ENCODE measurements around the gene UQCR11.
A peak's percentile ranks its signal among the peaks of the same experiment; 100 is the strongest.

Gene UQCR11

DNA sequence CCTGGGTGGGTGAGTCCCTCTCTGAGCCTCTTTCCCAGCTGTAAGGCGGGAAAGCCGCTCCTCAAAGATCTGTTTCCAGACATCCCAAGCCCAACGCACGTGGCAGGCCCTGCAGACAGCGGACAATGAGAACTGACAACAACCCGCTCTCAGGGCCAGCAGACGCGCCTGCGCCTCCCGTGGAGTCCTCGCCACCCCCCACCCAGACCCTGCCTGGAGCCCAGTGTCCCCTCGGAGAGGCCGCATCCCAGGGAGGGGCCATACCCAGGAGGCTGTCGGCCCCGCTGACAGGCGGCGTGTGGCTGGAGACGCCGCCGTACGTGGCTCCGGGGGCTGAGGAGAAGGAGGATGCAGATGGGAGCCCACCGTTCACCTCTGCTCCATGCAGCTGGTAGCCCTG is 16.3 kb upstream of the UQCR11 start:
- no peak for TF ChIP-seq CTCF (IDR thresholded peaks at IDR 0.05; ENCODE audit: low read depth, low read length)
- H3K4me3 ChIP-seq (ENCODE audit: low read depth, low read length), result no peak overlapping the region
- no peak for DNase-seq (ENCODE audit: low read depth, low spot score)
- in situ Hi-C loops (cut with HindIII; ENCODE audit: low sequenced_read_pairs), result no loop called here

DNA sequence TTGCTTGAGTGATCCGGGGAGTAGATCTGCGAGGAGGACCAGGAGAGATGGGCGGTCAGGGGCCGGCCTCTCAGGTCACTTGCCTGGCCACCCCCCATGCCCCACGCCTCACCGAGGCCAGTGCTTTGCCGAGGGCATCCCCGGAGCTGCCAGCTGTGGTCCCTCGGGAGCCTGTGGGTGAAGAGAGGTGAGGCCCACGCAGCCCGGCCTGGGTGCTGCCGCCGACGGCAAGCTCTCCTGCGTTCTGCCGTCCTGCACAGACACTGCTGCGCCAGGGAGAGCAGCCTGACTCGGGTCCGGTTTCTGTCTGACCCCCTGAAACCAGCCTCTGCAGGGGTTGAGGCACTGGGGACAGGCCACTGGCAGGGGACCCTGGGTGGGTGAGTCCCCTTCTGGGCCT is 15.8 kb upstream of the UQCR11 start:
- no peak overlapping the region for H3K4me3 ChIP-seq (ENCODE audit: low read depth, low read length)
- TF ChIP-seq CTCF (IDR thresholded peaks at IDR 0.05; ENCODE audit: low read depth, low read length), result no peak
- DNase-seq (ENCODE audit: low read depth, low spot score), result no peak
- in situ Hi-C loops (cut with HindIII; ENCODE audit: low sequenced_read_pairs), result no loop called here

GRCh38 chr19:1620502-1620901 is 15.2 kb upstream of the UQCR11 start:
- TF ChIP-seq CTCF (IDR thresholded peaks at IDR 0.05; ENCODE audit: low read depth, low read length), result no peak
- no peak overlapping the region for H3K4me3 ChIP-seq (ENCODE audit: low read depth, low read length)
- in situ Hi-C loops (cut with HindIII; ENCODE audit: low sequenced_read_pairs), result no loop called here
- no peak for DNase-seq (ENCODE audit: low read depth, low spot score)

GRCh38 chr19:1619703-1620102 is 14.4 kb upstream of the UQCR11 start:
- DNase-seq (ENCODE audit: low read depth, low spot score), result no peak
- TF ChIP-seq CTCF (IDR thresholded peaks at IDR 0.05; ENCODE audit: low read depth, low read length), result no peak
- in situ Hi-C loops (cut with HindIII; ENCODE audit: low sequenced_read_pairs), result no loop called here
- H3K4me3 ChIP-seq (ENCODE audit: low read depth, low read length), result no peak overlapping the region

- no peak for TF ChIP-seq CTCF (IDR thresholded peaks at IDR 0.05; ENCODE audit: low read depth, low read length)
- in situ Hi-C loops (cut with HindIII; ENCODE audit: low sequenced_read_pairs), result no loop called here
- no peak overlapping the region for H3K4me3 ChIP-seq (ENCODE audit: low read depth, low read length)
These were observed 13.8 kb upstream of the UQCR11 start for GRCh38 chr19:1619094-1619439.

GRCh38 chr19:1618157-1619093 is 13.2 kb upstream of the UQCR11 start:
- TF ChIP-seq CTCF (IDR thresholded peaks at IDR 0.05; ENCODE audit: low read depth, low read length), result peak; percentile 43
- H3K4me3 ChIP-seq (ENCODE audit: low read depth, low read length), result no peak overlapping the region
- peak; percentile 6 for DNase-seq (ENCODE audit: low read depth, low spot score)
- in situ Hi-C loops (cut with HindIII; ENCODE audit: low sequenced_read_pairs), result no loop called here

More at GRCh38 chr19:1619094-1619439, 13.8 kb upstream of the UQCR11 start:
- no peak for DNase-seq (ENCODE audit: low read depth, low spot score)
